SIG-M5 (cell line): ENCODE results near the gene PHC2.

Source experiments
- DNase-seq: peaks from one replicate; lab custom pipeline; 2025; lab: John Stamatoyannopoulos, UW

The PHC2 gene

DNA sequence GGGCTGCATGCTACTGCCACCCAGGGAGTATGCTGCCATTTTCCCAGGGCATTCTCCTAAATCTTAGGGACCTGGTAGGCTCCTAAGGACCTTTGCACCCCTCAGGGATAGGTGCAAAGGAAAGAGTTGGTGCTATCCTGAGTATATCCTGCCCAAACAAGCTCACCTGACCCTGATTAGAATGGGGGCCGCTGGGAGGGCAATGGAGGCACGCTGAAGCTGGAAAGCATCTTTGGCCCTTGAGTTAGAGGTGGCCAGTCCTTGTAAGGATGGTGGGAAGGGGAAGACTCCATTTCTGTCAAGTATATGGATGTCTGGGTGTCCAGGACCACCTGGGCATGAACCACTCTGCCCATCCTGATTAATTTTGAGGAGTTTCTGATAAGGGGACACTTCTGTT lies 61.1 kb downstream of the PHC2 start:
- no peak for DNase-seq

DNA sequence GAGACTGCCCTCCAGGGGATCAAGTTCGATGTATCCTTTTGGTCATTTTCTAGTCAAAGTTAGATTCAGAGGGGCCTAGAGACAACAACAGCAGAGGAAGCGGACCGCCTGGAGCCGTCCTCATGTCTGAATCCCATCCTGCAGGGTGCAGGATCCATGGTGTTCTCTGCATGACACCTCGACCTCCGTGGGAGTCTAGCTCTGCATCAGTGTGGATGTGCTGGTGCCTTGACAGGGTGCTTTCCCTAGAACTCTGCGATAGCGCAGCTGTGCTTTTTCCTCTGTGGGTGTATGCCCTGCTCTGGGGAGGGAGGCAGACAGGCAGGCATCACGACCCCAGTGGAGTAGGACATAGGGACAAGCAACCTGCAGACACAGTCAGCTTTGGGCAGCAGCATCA lies 61.8 kb downstream of the PHC2 start:
- DNase-seq, result no peak

GRCh38 chr1:33368431-33368830 lies 62.5 kb downstream of the PHC2 start:
- no peak for DNase-seq

GRCh38 chr1:33367485-33368405 lies 63.1 kb downstream of the PHC2 start:
- no peak for DNase-seq

GRCh38 chr1:33366762-33367484 lies 64.0 kb downstream of the PHC2 start:
- no peak for DNase-seq

GRCh38 chr1:33365560-33365997 lies 65.3 kb downstream of the PHC2 start:
- DNase-seq, result no peak

- DNase-seq, result no peak
Measured at GRCh38 chr1:33364565-33364918, 66.4 kb downstream of the PHC2 start.

- DNase-seq, result no peak
Measured at GRCh38 chr1:33363470-33363861, 67.4 kb downstream of the PHC2 start.

DNA sequence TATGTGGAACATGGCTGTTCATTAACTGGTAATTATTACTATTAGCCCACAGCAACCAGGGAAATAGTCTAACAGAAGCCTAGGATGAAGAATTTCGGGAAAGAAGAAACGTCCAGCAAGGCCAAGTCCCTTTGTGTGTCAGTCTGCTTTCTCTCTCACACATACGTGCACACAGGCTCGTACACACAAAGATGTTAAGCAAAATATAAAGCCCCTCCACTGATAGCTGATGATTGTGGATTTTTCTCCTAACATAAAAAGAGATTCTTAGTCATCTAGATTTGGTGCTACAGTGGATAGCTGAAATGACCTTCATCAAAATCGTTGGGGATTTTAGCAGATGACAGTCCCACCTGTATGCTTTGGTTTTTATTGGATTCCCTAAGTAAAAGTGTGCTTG lies 67.9 kb downstream of the PHC2 start:
- DNase-seq, result no peak

GRCh38 chr1:33361532-33362235 lies 69.2 kb downstream of the PHC2 start:
- no peak for DNase-seq

DNA sequence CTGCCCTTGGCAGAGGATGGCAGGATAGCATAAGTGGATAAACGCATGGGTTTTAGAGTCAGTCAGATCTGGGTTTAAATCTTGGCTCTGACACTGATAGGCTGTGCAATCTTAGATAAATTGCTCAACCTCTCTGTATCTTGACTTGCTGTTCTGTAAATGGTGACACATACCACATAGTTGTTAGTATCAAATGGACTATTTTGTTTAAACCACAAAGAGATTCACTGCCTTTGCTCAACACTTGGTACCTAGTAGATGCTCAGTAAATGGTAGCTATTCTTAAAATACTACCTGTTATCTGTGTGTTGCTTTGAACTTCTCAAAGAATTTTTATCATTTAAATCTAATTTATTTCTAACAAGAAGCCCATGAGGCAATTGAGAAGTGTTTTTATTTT lies 70.5 kb downstream of the PHC2 start:
- no peak for DNase-seq

GRCh38 chr1:33359931-33360330 lies 71.0 kb downstream of the PHC2 start:
- no peak for DNase-seq

DNA sequence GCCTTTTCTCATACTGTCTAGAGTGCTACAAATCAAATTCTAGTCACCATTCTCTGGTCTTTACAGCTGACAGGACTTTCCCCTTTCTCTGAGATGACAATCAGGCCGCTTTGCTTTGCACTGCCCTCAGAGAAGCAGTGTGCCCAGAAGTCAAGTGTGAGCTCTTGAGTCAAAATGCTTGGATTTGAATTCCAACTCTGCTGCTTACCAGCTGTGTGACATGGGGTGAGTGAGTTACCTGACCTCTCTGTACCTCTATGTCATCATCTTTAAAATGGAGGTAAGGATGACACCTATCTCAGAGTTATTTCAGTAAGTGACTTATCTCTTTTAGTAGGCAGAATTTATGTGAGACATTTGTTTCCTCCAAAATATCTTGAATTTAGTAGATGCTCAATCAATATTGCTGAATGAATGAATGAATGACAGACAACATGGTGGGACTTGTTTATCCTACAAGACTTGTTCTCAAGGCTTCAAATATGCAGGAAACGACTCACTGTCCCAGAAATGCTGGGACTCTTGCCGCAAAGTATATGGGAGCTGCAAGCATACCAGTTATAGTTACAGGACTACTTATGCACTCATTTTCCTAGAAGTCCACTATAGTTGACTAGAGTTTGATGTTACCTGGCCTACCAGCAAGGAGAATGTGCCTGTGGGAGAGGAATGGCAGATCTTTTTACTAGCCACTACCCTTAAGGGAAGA lies 71.9 kb downstream of the PHC2 start:
- no peak for DNase-seq

- no peak for DNase-seq
Measured at GRCh38 chr1:33358114-33358794, 72.6 kb downstream of the PHC2 start.

DNA sequence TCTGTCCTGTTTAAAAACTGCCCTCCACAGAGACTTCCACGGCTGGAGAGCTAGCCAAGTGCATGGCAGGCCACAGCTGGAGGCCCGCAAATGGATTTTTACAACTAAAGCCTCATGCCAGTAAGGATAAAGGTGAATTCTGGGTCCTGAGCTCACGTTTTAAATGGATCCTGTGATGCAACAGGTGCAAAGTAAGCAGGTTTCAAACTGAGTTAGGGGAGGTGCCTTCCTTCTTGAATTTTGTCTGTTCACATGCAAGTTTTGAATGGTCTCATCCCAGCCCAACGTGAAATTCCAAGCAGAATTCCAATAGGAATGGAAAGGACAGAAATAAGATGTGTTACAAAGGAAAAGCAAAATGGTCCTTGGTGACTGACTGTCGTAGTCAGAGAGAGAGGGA lies 73.8 kb downstream of the PHC2 start:
- no peak for DNase-seq

- DNase-seq, result no peak
Measured at GRCh38 chr1:33354707-33355316, 76.1 kb downstream of the PHC2 start.

- DNase-seq, result no peak
Measured at GRCh38 chr1:33353531-33353930, 77.4 kb downstream of the PHC2 start.

GRCh38 chr1:33351281-33351660 lies 79.6 kb downstream of the PHC2 start:
- DNase-seq, result no peak

DNA sequence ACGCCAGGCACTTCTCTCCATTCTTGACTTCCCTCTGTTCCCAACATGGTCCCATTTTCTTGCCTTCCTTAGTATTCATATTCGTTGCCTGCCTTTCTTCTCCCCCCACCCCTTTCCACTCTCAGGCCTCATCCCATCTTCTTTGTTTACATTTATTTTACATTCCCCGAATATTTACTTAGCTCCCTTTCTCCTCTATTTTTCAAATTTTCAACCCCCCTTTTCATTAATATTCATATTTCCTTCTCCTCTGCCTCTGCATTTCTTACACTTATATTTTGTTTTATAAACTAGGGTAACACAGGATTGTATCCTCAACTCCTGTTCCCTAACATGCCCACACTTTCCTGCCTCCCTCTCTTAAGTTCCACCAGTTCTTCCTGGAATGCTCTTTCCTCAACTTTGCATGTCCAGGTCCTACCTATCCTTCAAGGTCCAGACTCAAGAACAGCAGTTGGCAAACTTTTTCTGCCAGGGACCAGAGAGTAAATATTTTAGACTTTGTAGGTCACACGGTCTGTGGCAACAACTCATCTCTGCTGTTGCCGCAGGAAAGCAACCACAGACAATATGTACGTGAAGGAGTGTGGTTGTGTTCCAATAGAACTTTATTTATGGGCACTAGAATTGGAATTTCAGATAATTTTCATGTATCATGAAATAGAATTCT lies 80.1 kb downstream of the PHC2 start:
- no peak for DNase-seq

GRCh38 chr1:33349778-33350610 lies 80.9 kb downstream of the PHC2 start:
- DNase-seq, result no peak
